Activated CD8-positive, alpha-beta T cell treated with anti-CD3 and anti-CD28 coated beads for 36 hours (primary cell): ENCODE data around the gene SPPL2B. TPM values are rescaled to one million over a fixed set of nuclear protein-coding genes. Genes with fewer than 3 reads are reported as not detected.

Experiments used
- ATAC-seq: fragments of 200-7000 bp; cut with Tn5 transposase; one replicate; pipeline ENCODE4 v1.10.0; 2021; ENCODE audit warnings: mild to moderate bottlenecking, moderate library complexity
- CTCF ChIA-PET: fragments of 350-600 bp; sonication (Branson Sonifier 250); formaldehyde crosslinking; loops from one replicate; lab custom pipeline; 2021; ENCODE audit warnings: antibody characterized with exemption; lab: Charles Lee
- POLR2A ChIA-PET: fragments of 350-600 bp; sonication (Branson Sonifier 250); formaldehyde crosslinking; loops from one replicate; lab custom pipeline; 2021; ENCODE audit warnings: antibody characterized with exemption; lab: Charles Lee
- DNase-seq: peaks from one replicate; pipeline ENCODE4 v3.0.0-alpha.2; 2020
- H3K27ac Mint-ChIP-seq: one replicate; pipeline ENCODE4 v1.8.0; 2021; ENCODE audit warnings: mild to moderate bottlenecking, mixed read lengths
- H3K27me3 Mint-ChIP-seq: one replicate; pipeline ENCODE4 v1.8.0; 2021; ENCODE audit warnings: mixed read lengths
- H3K36me3 Mint-ChIP-seq: one replicate; pipeline ENCODE4 v1.8.0; 2021; ENCODE audit warnings: low read depth, mixed read lengths
- H3K4me1 Mint-ChIP-seq: one replicate; pipeline ENCODE4 v1.8.0; 2021; ENCODE audit warnings: low read depth, mixed read lengths
- H3K4me3 Mint-ChIP-seq: one replicate; pipeline ENCODE4 v1.8.0; 2021; ENCODE audit warnings: mild to moderate bottlenecking, moderate library complexity, mixed read lengths
- H3K9me3 Mint-ChIP-seq: one replicate; pipeline ENCODE4 v1.8.0; 2021; ENCODE audit warnings: mixed read lengths
- CTCF ChIP-seq: fragments of 200-600 bp; IDR thresholded peaks from one replicate; pipeline ENCODE4 v1.8.0; 2022; ENCODE audit warnings: antibody characterized with exemption, mild to moderate bottlenecking
- intact Hi-C: fragments of 100-400 bp; cut with micrococcal nuclease; formaldehyde crosslinking; loops from one replicate; pipeline ENCODE4 v1.10.0; 2022
- total RNA-seq, 2 experiments: library from RNA; stranded (reverse); gene quantifications; one replicate each; pipeline ENCODE4 v1.2.3, GENCODE V29; 2021

The SPPL2B gene
- total RNA-seq, 2 experiments from 2014 or later = 52.8 to 54.3 TPM

- DNase-seq (no peak), ATAC-seq (no peak)
- ChIA-PET CTCF (no interaction called here), POLR2A (no interaction called here)
- no peak for TF ChIP-seq CTCF
- intact Hi-C loops = no loop called here
- H3K9me3 Mint-ChIP-seq = peaks cover 9% of the 10 kb centered on the region
- H3K27me3 Mint-ChIP-seq = no peaks in the 10 kb centered on the region
- no peak overlapping the region for H3K27ac Mint-ChIP-seq
- H3K36me3 Mint-ChIP-seq = peaks cover 10% of the 10 kb centered on the region
- H3K4me1 Mint-ChIP-seq = peaks cover 32% of the 10 kb centered on the region
- no peak overlapping the region for H3K4me3 Mint-ChIP-seq
These were observed 7.4 kb downstream of the SPPL2B start for GRCh38 chr19:2335848-2336247.

- intact Hi-C loops = no loop called here
- H3K27me3 Mint-ChIP-seq = no peaks in the 10 kb centered on the region
- CTCF ChIA-PET = no interaction called here
- H3K4me1 Mint-ChIP-seq = peaks cover 23% of the 10 kb centered on the region
- no peak for TF ChIP-seq CTCF
- ATAC-seq (no peak), DNase-seq (no peak)
- POLR2A ChIA-PET = no interaction called here
- H3K27ac Mint-ChIP-seq = no peak overlapping the region
- peaks cover 10% of the 10 kb centered on the region for H3K36me3 Mint-ChIP-seq
- H3K4me3 Mint-ChIP-seq = no peak overlapping the region
- H3K9me3 Mint-ChIP-seq = peaks cover 9% of the 10 kb centered on the region
These were observed 8.2 kb downstream of the SPPL2B start for GRCh38 chr19:2336528-2337328.

- no peak for ATAC-seq
- ChIA-PET CTCF (no interaction called here), POLR2A (no interaction called here)
- no peak overlapping the region for H3K4me3 Mint-ChIP-seq
- DNase-seq = no peak
- H3K9me3 Mint-ChIP-seq = peaks cover 9% of the 10 kb centered on the region
- no peak overlapping the region for H3K27ac Mint-ChIP-seq
- no peaks in the 10 kb centered on the region for H3K27me3 Mint-ChIP-seq
- TF ChIP-seq CTCF = no peak
- H3K36me3 Mint-ChIP-seq = peaks cover 10% of the 10 kb centered on the region
- H3K4me1 Mint-ChIP-seq = peaks cover 17% of the 10 kb centered on the region
- intact Hi-C loops = no loop called here
These were observed 8.8 kb downstream of the SPPL2B start for GRCh38 chr19:2337329-2337707.

GRCh38 chr19:2338055-2338615 lies 9.7 kb downstream of the SPPL2B start:
- ChIA-PET CTCF (no interaction called here), POLR2A (interaction anchor here (0.5 kb wide), 1 partner anchor 122 kb away, joined by 4 read pairs; no protein-coding TSS in a partner anchor)
- Mint-ChIP-seq H3K4me3 (no peak overlapping the region), H3K9me3 (peaks cover 9% of the 10 kb centered on the region), H3K27ac (no peak overlapping the region), H3K36me3 (peaks cover 10% of the 10 kb centered on the region), H3K27me3 (no peaks in the 10 kb centered on the region), H3K4me1 (peaks cover 14% of the 10 kb centered on the region)
- DNase-seq (no peak), ATAC-seq (no peak)
- intact Hi-C loops = no loop called here
- TF ChIP-seq CTCF = no peak
